Astrocyte of the cerebellum (primary cell): ENCODE measurements around the gene SYNJ2BP.
"Not testable (repeated sequence)": the region's sequence is repeated elsewhere in the genome, so short reads cannot be mapped to it uniquely, and the experiment has no call there.

Source experiments
- DNase-seq: peaks from one replicate; pipeline ENCODE4 v3.0.0-alpha.2; 2011; ENCODE audit warnings: low read depth
- H3K4me3 ChIP-seq: 2 replicates; pipeline ENCODE4 v1.5.1; 2011; ENCODE audit warnings: mild to moderate bottlenecking, low read depth, low read length, moderate library complexity
- in situ Hi-C: cut with HindIII; loops from 2 replicates; pipeline ENCODE4 v1.10.0; 2017; ENCODE audit warnings: low sequenced_read_pairs
- TF ChIP-seq, protein P1 (sequence below): IDR thresholded peaks from 2 replicates; pipeline ENCODE4 v1.5.1; 2012; ENCODE audit warnings: low read length, low read depth, moderate library complexity, mild to moderate bottlenecking; ENCODE audit errors: missing control alignments

The SYNJ2BP gene

DNA sequence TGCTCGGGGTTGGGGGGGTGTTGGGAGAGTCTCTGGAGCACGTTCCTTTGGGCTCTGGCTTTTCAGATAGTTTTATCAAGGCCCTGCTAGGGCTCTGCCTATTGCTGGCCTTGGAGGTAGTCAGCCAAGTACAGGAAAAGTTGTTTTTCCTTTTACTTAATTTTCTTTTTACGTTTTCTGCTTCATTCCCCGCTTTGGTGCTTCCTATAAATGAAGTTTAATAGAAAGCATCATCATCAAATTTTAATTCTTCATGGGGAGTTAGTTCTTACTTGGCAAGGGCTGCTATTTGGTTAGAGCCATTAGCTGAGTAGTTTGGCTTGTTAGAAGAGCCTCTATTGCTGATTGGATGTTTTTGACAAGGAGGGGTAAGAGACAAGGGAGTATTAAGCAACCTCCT, 20.0 kb upstream of the SYNJ2BP start:
- H3K4me3 ChIP-seq: no peak overlapping the region
- TF ChIP-seq, protein P1, sequence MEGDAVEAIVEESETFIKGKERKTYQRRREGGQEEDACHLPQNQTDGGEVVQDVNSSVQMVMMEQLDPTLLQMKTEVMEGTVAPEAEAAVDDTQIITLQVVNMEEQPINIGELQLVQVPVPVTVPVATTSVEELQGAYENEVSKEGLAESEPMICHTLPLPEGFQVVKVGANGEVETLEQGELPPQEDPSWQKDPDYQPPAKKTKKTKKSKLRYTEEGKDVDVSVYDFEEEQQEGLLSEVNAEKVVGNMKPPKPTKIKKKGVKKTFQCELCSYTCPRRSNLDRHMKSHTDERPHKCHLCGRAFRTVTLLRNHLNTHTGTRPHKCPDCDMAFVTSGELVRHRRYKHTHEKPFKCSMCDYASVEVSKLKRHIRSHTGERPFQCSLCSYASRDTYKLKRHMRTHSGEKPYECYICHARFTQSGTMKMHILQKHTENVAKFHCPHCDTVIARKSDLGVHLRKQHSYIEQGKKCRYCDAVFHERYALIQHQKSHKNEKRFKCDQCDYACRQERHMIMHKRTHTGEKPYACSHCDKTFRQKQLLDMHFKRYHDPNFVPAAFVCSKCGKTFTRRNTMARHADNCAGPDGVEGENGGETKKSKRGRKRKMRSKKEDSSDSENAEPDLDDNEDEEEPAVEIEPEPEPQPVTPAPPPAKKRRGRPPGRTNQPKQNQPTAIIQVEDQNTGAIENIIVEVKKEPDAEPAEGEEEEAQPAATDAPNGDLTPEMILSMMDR: no peak
- in situ Hi-C loops: no loop called here
- DNase-seq: no peak

GRCh38 chr14:70426555-70426954, 9.7 kb upstream of the SYNJ2BP start:
- H3K4me3 ChIP-seq, DNase-seq, in situ Hi-C loops: not testable (repeated sequence)

- H3K4me3 ChIP-seq: no peak overlapping the region
- in situ Hi-C loops: no loop called here
- no peak for DNase-seq
- TF ChIP-seq, protein P1: no peak
Observed at GRCh38 chr14:70425354-70425753, 8.5 kb upstream of the SYNJ2BP start.

GRCh38 chr14:70422538-70422937, 5.6 kb upstream of the SYNJ2BP start:
- in situ Hi-C loops: no loop called here
- TF ChIP-seq, protein P1: no peak

DNA sequence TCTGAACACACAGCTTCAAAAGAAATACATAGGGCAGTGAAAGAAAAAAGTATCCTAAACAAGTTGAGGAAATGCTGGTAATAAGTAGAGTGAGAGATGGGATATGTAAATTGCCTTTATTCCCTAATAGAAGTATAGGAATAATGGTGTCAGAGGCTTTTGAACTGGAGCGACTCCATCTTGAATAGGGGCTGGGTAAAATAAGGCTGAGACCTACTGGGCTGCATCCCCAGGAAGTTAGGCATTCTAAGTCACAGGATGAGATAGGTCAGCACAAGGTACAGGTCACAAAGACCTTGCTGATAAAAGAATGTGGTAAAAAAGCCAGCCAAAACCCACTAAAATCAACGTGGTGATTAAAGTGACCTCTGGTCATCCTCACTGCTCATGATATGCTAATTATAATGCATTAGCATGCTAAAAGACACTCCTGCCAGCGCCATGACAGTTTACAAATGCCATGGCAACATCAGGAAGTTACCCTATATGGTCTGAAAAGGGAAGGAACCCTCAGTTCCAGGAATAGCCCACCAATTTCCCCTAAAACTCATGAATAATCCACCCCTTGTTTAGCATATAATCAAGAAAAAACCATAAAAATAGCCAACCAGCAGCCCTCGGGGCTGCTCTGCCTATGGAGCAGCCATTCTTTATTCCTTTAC, 2.5 kb upstream of the SYNJ2BP start:
- in situ Hi-C loops, H3K4me3 ChIP-seq, DNase-seq: not testable (repeated sequence)

More at GRCh38 chr14:70422538-70422937, 5.6 kb upstream of the SYNJ2BP start:
- no peak overlapping the region for H3K4me3 ChIP-seq
- DNase-seq: no peak

DNA sequence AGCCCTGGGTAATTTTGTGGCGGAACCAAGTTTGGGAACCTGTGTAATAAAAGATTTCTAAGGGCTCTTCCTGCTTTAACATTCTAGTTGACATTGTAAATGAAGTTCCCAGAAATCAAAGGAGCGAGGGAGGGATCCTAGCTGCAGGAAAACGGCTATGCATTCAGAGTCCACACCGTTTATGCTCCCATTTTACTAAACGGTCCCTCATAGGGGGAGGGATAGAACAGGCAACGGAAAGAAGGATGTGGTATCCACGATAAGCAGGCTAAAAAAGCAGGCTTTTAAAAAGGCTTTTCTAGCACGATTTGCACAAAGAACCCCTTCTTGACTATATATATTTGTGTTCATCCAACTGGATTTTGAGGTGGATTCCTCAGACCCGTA, 559 bp downstream of the SYNJ2BP start:
- peak overlapping the region; percentile 74 for H3K4me3 ChIP-seq
- in situ Hi-C loops: no loop called here
- TF ChIP-seq, protein P1: no peak
- no peak for DNase-seq

DNA sequence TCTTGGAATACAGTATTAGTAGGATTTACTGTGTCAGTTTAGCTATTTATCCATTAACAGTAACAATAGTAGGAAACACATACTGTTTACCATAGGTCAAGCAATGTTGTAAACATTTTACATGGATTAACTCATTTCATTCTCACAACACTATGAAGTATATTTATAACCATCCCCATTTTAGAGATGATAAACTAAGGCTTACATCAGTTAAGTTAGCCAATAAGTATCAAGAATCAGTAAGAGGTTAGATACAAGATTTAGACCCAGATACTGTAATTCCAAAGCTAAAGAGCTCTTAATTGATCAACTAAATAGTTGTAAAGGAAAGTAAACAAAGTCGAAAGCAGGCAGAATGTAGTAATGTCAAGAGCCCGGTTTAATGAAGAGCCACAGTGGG, 1.1 kb downstream of the SYNJ2BP start:
- TF ChIP-seq, protein P1: no peak
- in situ Hi-C loops: no loop called here
- H3K4me3 ChIP-seq: peak overlapping the region; percentile 74
- DNase-seq: no peak

DNA sequence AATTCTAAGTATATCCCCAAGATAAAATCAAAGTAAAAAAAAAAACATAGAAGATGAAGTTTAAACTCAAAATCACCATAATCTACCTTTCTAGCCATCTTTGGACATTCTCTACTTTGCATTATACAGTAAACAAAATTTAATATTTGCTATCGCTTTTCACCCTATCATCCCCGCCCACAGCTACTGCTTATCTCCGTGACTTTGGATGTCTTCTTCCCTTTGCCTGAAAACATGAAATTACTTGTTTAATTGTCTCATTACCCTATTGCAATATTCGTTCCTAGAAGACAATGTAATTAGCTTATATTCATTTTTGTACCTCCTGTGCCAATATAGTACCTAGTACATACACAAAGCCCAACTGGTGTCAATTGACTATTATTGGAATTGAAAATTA, 9.3 kb downstream of the SYNJ2BP start:
- TF ChIP-seq, protein P1: no peak
- H3K4me3 ChIP-seq: no peak overlapping the region
- DNase-seq: no peak
- in situ Hi-C loops: no loop called here

- in situ Hi-C loops, H3K4me3 ChIP-seq, DNase-seq: not testable (repeated sequence)
Observed at GRCh38 chr14:70406216-70406615, 10.7 kb downstream of the SYNJ2BP start.
